ENCODE results near the gene SWT1.
"Not testable (repeated sequence)": the region's sequence is repeated elsewhere in the genome, so short reads cannot be mapped to it uniquely, and the experiment has no call there.

The SWT1 gene

DNA sequence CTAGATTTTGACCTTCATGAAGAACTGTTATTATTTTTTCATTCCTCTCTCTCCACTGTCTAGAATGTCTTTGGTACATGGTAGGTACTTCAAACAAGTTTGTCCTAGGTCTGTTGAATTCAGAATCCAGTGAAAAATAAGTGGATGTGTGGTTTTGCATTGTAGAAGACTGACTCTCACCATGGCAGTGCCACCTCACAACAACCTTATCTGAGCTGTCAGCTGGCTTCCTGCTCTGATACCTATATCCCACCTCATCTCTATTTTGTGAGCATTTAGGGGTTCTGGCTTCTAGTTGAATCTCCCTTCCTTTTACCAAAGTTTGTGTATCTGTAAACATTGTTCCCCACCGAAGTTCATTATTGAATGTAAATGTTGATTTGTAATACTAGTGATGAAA, 9.1 kb downstream of the SWT1 start:
- DNase-seq (ENCODE audit: low spot score) = no peak

DNA sequence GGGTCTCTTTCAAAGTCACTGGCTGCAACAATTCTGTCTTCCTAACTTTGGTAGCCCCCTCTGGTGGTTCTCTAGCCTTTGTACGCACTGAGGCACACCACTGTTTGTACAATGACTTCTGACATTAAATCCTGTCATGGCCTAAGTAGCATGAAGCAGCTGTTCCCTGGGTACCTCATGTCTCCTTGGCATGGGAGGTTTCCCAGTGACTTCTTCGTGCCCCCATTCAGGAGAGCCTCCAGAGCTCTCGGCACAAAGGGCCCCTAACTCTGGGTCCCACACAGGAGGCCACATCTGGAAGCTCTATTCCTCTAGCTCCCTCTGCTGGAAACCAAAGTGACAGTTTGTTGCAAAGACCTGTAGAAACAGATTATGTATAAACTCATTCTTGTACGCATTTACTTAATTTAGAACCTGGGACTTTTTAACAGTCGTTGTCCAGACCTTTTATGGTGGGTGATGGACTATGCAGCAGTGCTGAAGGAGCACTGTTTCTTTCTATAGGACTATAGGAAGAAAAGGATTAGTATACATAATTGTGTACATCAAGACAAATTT, 13.4 kb downstream of the SWT1 start:
- peak; percentile 68 for DNase-seq (ENCODE audit: low spot score)

DNA sequence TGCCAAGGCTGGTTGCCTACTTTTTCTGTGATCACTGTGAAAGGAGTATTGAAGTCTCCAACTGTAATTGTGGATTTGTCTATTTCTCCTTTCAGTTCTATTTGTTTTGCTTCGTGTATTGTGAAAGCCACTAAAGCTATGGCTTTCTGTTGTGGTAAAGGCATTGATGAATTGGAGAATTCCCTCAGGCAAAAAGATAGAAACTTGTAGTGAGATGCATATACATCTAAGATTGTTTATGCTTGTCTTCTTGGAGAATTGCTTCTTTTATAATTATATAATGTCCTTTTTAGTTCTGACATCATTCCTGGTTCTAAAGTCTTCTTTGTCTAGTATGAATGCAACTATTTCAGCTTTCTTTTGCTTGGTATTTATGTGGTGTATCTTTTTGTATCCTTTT, 36.8 kb downstream of the SWT1 start:
- DNase-seq (ENCODE audit: low spot score) = no peak

DNA sequence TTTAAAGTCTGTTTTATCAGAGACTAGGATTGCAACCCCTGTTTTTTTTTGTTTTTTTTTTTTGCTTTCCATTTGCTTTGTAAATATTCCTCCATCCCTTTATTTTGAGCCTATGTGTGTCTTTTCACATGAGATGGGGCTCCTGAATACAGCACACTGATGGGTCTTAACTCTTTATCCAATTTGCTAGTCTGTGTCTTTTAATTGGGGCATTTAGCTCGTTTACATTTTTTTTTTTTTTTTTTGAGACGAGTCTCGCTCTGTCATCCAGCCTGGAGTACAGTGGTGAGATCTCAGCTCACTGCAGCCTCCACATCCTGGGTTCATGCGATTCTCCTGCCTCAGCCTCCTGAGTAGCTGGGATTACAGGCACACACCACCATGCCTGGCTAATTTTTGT, 41.7 kb downstream of the SWT1 start:
- not testable (repeated sequence) for DNase-seq (ENCODE audit: low spot score)

DNA sequence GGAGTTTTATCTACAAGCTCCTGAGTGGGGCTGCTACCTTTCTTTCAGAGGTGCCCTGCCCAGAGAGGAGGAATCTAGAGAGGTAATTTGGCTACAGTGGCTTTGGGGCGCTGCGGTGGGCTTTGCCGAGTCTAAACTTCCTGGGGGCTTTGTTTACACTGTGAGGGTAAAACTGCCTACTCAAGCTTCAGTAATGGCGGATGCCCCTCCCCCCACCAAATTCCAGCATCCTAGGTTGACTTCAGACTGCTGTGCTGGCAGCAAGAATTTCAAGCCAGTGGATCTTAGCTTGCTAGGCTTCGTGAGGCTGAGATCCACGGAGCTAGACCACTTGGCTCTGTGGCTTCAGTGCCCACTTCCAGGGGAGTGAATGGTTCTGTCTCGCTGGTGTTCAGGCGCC, 43.9 kb downstream of the SWT1 start:
- no peak for DNase-seq (ENCODE audit: low spot score)

DNA sequence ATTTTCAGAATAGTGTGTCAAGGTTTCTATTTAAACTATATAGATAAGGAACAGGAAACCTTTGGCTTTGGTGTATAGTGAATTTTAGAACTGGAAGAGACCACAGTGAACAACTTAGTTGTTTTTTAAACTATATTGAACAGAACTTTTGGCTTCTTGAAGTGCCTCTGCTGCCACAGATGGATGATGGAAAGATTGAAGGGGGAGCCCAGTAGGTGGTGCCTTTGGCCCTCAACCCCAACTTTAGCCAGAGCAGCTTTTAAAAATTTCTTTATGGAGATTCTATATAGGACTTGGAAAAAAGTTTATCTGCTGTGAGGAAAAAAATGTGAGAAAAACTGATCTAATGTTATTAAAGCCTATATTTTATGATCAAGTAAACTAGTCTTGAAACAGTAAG, 50.2 kb downstream of the SWT1 start:
- DNase-seq (ENCODE audit: low spot score) = no peak

DNA sequence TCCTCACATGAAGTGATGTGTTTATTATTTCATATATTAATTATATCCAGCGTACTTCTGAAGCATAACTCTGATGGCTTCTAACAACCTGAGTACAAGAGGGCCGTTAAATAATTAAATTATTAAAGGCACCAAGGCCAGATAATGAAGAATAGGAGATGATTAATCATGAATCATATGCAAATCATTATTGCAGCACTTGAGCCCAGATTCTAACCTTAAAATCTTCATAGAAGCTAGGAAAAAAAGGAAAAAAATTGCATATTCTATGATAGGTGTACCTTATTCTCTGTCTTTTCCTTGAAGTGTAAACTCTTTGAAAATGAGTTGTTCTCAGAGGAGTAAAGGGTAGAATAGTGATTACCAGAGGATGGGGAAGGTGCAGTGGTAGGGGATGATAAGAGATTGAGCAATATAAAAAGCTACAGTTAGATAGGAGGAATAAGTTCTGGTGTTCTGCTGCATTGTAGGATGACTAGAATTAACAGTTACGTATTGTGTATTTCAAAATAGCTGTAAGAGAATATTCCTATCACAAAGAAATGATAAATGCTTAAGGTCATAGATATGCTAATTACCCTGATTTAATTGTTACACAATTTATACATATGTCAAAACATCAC, 51.1 kb downstream of the SWT1 start:
- no peak for DNase-seq (ENCODE audit: low spot score)

DNA sequence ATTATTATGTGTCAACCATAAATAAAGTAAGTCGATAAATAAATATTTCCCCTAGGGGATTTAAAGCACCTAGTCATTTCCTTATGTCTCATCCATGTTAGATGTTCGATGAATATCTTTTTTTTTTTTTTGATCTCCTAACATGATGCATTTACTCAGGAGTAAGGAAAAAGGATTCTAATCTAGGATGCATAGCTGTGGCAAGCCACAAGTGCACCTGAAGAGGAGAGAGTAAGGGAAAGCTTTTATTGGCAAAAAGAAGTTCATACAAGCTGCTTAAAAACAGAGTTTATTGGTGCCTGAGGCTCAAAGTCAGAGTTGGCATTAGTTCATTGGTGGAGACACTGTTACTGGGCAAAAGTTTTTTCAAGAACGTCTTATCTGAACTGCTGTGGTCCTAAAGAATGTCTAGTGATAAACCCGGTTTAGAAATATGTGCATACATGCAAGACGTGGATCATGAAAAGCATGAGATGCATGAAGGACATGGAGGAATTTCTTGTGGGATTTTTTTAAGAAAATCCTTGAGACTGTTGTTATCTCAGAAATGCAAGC, 51.7 kb downstream of the SWT1 start:
- DNase-seq (ENCODE audit: low spot score) = no peak

DNA sequence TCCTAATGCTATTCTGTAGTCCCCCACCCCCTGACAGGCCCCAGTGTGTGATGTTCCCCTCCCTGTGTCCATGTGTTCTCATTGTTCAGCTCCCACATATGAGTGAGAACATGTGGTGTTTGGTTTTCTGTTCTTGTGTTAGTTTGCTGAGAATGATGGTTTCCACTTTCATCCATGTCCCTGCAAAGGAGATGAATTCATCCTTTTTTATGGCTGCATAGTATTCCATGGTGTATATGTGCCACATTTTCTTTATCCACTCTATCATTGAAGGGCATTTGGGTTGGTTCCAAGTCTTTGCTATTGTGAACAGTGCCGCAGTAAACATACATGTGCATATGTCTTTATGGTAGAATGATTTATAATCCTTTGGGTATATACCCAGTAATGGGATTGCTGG, 52.4 kb downstream of the SWT1 start:
- DNase-seq (ENCODE audit: low spot score) = not testable (repeated sequence)

DNA sequence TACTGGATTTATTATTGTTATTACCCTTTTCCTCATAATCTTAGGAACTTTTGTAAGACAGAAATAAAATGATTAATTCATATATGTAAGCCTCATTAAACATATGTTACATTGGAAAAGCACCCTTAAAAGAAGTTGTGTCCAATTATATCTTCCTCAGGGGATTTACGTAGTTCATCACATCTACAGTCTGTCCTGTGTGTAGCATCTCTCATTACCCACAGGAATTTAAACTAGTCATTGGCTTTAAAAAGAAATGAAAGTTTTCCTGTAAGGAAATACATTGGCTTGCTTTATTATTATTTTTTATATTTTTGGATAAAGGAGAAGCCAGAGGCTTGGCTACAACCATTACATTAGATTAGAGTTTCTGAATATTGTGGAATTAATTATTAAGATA, 56.1 kb downstream of the SWT1 start:
- DNase-seq (ENCODE audit: low spot score) = no peak

DNA sequence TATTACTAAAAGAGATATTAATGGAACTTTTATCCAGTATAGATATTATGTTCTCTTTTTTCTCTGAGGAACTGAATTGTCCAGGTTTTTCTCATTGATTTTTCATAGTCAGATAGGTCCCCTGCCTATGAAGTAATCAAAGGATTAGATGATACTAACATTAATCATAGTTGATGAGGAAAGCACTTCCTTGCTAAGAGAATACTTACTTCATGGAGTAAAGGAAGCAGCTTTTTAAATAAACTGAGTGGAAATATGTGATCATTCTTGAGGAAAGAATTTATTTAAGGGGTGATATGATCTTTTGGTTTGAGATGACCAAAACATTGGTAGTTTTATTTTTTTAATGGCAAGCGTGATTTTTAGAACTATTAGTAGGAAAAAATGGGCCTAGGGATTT, 58.9 kb downstream of the SWT1 start:
- no peak for DNase-seq (ENCODE audit: low spot score)

DNA sequence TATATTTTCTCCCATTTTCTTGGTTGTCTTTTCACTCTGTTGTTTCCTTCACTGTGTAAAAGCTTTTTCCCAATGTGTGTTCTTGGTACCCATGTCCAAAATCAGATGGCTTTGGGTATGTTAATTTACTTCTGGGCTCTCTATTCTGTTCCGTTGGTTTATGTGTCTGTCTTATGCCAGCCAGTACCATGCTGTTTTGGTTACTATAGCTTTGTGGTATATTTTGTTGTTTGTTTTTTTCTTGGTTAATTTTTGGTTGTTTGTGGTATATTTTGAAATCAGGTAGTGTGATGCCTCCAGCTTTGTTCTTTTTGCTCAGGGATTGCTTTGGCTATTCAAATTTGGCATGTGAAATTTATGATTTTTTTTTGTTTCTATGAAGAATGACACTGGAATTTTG, 67.2 kb downstream of the SWT1 start:
- no peak for DNase-seq (ENCODE audit: low spot score)

DNA sequence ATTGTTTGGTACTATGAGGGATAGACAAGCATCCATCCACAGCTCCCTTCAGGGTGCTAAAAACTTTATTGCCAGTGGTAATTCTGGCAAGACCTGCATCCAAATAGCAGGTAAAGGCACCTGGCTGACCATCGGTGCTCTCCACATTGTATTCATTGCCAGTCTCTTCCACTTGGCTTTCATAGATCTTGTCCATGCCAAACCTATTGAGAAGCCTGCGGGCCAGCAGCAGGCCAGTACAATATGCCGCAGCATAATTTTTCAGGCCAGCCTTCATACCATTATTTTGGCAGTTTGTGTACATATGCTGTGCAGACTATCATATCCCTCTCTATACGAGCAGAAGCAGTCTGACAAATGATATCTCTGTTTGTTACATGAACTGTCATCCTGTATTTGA, 70.2 kb downstream of the SWT1 start:
- DNase-seq (ENCODE audit: low spot score) = no peak

DNA sequence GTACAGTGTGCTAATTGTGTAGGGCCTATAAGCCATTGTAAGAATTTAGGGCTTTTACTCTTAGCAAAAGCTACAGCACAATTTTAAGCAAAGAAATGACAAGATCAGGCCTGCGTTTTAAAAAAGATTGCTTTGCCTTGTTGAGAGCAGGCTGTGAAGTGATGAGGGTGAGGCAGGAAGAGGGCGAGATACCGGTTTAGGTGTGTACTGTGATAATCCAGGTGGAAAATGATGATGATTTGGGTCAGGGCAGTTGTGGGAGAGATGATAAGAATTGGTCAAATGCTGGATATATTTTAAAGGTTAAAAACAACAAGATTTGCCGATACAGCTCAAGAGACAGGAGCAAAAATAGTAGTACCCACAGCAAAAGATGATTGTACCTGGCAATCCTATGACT, 72.0 kb downstream of the SWT1 start:
- DNase-seq (ENCODE audit: low spot score) = no peak

DNA sequence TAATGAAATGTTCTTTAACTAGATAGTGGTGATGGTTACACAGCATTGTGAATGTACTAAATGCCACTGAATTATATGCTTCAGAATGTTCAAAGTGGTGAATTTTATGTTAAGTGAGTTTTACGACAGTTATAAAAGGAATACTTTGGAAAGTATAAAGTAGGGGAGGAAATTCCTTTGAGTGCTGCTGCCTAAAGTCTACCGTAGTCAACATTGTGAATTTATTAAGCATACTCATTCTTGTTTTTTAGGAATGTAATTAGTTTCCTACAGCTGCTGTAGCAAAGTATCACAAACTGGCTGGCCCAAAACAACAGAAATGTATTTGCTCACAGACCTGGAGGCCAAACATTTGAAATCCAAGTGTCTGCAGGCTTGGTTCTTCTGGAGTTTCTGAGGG, 73.0 kb downstream of the SWT1 start:
- no peak for DNase-seq (ENCODE audit: low spot score)

DNA sequence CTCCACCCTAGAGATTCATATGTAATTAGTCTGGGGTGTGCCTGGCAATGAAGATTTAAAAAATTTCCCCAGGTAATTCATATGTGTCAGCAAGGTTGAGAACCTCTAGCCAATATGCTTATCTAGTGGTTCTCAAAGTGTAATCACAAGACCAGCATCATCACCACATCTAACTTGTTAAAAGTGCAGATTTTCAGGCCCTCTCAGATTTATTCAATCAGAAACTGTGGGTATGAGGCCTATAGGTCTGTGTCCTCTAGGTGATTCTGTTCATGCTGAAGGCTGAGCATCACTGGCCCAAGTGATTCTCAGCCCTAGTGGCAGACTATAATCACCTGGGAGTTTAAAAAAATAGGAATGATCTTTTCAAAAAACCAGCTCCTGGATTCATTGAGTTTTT, 75.9 kb downstream of the SWT1 start:
- no peak for DNase-seq (ENCODE audit: low spot score)

DNA sequence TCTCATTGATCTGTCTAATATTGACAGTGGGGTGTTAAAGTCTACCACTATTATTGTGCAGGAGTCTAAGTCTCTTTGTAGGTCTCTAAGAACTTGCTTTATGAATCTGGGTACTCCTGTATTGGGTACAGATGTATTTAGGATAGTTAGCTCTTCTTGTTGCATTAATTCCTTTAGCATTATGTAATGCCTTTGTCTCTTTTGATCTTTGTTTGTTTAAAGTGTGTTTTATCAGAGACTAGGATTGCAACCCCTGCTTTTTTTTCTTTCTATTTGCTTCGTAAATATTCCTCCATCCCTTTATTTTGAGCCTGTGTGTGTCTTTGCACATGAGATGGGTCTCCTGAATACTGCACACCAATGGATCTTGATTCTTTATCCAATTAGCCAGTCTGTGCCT, 77.2 kb downstream of the SWT1 start:
- DNase-seq (ENCODE audit: low spot score) = not testable (repeated sequence)

DNA sequence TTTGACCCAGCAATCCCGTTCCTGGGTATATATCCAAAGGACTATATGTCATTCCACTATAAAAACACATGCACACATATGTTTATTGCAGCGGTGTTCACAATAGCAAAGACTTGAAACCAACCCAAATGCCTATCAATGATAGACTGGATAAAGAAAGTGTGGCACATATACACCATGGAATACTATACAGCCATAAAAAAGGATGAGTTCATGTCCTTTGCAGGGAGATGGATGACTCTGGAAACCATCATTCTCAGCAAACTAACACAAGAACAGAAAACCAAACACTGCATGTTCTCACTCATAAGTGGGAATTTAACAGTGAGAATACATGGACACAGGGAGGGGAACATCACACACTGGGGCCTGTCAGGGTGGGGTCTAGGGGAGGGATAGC, 80.2 kb downstream of the SWT1 start:
- not testable (repeated sequence) for DNase-seq (ENCODE audit: low spot score)

DNA sequence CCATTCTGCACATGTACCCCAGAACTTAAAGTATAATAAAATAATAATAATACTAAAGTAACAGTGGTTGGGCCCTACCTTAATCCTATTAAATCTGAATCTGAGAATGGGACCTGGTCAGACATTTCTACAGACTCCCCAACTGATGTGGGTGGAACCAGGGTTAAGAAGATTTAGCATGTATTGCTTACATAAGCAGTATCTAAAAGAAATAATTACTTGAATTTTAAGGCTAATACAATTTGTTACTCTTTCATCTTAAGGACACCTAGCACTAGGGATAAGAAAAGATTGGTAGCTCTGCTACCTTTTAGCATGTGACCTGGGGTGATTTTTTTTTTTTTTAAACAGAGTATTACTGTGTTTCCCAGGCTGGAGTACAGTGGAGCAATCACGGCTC, 80.7 kb downstream of the SWT1 start:
- no peak for DNase-seq (ENCODE audit: low spot score)

DNA sequence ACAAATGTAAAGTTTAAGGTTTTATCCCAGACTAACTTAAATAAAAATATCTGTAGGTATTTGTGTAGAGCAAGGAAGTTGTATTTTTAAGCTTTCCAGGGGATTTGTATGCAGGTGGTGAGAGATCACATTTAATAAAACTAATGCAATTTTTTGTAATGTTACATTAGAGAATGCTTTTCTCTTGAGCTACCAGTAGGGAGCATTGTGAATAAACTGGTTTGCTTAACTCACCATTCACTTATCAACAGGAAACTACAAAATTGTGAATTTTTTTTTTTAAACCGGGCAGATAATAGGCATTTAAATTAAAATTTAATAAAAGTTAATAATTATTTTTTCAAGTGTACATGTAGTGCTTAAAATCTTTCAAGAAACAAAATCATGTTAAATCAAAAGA, 81.5 kb downstream of the SWT1 start:
- DNase-seq (ENCODE audit: low spot score) = no peak

DNA sequence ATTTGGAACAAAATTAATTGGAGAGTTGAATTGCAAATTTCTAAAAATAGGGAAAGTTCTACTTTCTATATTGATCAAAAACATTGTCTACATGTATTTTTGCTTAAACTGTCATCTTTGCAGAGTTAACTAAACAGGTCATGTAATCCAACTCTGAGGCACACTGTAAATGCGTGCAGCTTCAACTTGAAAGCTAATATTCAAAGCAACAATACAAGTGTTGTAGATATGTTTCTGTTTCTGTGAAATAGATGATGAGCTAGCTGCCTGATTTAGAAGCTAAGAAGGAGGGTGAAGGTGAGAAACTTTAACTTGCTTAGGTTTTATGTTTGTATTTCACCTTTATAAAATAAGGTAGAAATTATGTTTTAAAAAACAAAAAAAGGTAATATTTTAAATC, 82.9 kb downstream of the SWT1 start:
- no peak for DNase-seq (ENCODE audit: low spot score)

DNA sequence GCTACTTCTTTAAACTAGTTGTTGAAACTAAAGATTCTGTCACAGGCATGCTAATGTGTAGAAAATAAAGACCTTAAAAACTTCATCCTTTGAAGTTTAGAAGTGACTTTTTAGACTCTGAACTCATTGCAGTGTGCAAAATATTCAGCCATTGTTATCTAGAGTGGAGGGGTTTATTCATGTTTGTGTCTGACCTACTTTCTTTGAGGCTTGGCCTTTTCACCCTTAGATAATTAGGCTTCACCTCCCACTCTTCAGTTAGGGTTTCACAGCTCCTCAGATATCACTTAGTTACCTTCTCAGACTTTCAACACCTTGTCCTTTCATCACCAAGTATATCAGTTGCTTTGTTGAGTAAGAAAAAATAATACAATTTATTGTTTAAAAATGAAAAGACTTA, 84.2 kb downstream of the SWT1 start:
- DNase-seq (ENCODE audit: low spot score) = no peak

DNA sequence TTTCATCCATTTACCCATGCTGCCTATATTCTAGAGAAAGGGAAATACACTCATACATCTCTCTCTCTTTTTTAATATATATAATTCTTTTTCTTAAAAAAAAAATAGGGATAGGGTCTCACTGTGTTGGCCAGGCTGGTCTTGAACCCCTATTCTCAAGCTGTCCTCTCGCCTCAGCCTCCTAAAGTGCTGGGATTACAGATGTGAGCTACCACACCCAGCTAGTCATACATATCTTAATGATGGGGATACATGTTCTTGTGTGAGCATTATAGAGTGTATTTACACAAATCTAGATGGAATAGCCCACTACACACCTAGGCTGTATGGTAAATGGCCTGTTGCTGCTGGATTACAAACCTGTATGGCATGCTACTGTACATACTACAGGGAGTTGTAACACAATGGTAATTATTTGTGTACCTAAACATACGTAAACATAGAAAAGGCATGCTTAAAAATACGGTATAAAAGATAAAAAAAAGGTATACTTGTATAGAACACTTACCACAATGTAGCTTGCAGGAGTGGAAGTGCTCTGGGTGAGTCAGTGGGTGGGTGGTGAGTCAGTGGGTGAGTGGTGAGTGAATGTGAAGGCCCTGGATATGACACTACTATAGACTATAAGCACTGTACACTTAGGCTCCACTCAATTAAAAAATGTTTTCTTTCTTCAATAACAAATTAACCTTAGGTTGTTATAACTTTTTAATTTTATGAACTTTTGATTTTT, 87.2 kb downstream of the SWT1 start:
- DNase-seq (ENCODE audit: low spot score) = no peak

DNA sequence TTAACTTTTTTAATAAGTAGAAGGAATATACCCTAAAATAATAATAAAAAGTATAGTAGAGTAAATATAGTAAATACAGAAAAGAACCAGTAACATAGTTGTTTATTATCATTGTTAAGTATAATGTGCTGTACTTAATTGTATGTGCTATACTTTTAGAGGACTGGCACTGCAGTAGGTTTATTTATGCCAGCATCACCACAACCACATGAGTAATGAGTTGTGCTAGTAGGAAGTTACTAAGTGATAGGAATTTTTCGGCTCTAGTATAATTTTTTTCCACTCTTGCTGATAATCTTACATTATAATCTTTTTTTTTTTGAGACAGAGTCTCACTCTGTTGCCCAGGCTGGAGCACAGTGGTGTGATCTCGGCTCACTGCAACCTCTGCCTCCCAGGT, 88.5 kb downstream of the SWT1 start:
- no peak for DNase-seq (ENCODE audit: low spot score)

Data from Ammon's horn (tissue), 1 donor.